GM21529 (cell line): ENCODE results near the gene AEN.

ENCODE experiments used
- ATAC-seq: cut with Tn5 transposase; IDR thresholded peaks from one replicate; pipeline ENCODE4 v1.9.1; 2021; ENCODE audit not compliant: unreplicated experiment

AEN gene

GRCh38 chr15:88620995-88621772 is at the start of gene AEN:
AEN (plus strand) TSS chr15:88621340; CDS start chr15:88626210, 4,870 bp downstream.
- ATAC-seq = peak; percentile 93

GRCh38 chr15:88571852-88572259 is 49.3 kb upstream of the AEN start:
- ATAC-seq = no peak

- no peak for ATAC-seq
These were observed 47.1 kb upstream of the AEN start for GRCh38 chr15:88574077-88574476.

GRCh38 chr15:88574655-88575054 is 46.5 kb upstream of the AEN start:
- no peak for ATAC-seq

- no peak for ATAC-seq
These were observed 41.8 kb upstream of the AEN start for GRCh38 chr15:88579322-88579721.

GRCh38 chr15:88580532-88580931 is 40.6 kb upstream of the AEN start:
- ATAC-seq = no peak

- ATAC-seq = no peak
These were observed 34.6 kb upstream of the AEN start for GRCh38 chr15:88586401-88587162.

- no peak for ATAC-seq
These were observed 30.4 kb upstream of the AEN start for GRCh38 chr15:88590759-88591158.

- no peak for ATAC-seq
These were observed 29.8 kb upstream of the AEN start for GRCh38 chr15:88591384-88591783.

- ATAC-seq = no peak
These were observed 17.3 kb upstream of the AEN start for GRCh38 chr15:88603885-88604284.

- no peak for ATAC-seq
These were observed 16.6 kb upstream of the AEN start for GRCh38 chr15:88604381-88605188.

GRCh38 chr15:88605189-88606069 is 15.7 kb upstream of the AEN start:
- no peak for ATAC-seq

- ATAC-seq = no peak
These were observed 14.9 kb upstream of the AEN start for GRCh38 chr15:88606070-88606794.

GRCh38 chr15:88607951-88608350 is 13.2 kb upstream of the AEN start:
- no peak for ATAC-seq

- ATAC-seq = no peak
These were observed 12.4 kb upstream of the AEN start for GRCh38 chr15:88608607-88609181.

GRCh38 chr15:88609344-88610090 is 11.6 kb upstream of the AEN start:
- ATAC-seq = no peak

- no peak for ATAC-seq
These were observed 10.4 kb upstream of the AEN start for GRCh38 chr15:88610701-88611231.

GRCh38 chr15:88612186-88612796 is 8.8 kb upstream of the AEN start:
- no peak for ATAC-seq
